ENCODE measurements around the gene RFTN1. TPM values are rescaled to one million over a fixed set of nuclear protein-coding genes. Genes with fewer than 3 reads are reported as not detected.
A peak's percentile ranks its signal among the peaks of the same experiment; 100 is the strongest.

Gene RFTN1
- total RNA-seq, 3 donors from 2014 or later (not counting 1 experiment from before 2014, with no cell fraction given), result 112 to 135 (median 115) TPM

DNA sequence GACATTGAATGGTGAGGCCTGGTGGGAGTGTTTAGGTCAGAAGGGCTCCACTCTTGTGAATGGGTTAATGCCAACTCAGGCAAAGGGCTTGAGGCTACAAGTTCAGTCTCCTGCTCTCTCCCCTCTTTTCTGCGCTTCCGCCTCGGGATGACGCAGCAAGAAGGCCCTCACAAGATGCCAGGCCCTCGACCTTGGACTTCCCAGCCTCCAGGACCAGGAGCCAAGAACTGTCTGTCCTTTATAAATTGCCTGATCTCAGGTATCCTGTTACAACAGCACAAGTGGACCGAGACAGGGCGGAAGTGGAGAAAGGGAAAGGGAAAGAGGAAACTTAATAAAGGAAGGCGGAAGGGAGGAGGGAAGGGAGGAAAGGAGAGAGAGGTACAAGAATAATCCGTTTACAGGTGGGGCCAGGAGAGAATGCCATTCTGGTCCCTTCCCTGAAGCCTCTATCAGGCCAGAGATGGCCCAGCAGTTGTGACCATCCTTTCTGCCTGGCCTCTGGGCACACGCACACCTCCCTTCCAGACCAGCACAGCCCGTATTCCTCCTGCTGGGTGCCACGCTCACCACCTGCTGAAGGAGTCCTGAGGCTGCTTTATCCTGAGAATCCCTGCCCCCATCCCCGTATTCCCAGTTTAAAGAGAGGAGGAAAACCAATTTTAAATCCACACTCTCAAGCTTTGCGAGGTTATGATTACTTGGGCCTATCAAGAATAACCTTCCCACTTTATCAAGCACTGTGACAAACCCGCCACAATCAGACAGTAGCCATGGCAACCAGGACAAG lies 184.3 kb downstream of the RFTN1 start:
- peaks cover 46% of the 10 kb centered on the region for H3K36me3 ChIP-seq (ENCODE audit: control insufficient read depth, insufficient read depth, low read length)
- intact Hi-C loops (cut with micrococcal nuclease), result no loop called here
- no peaks in the 10 kb centered on the region for H3K4me1 ChIP-seq (ENCODE audit: control insufficient read depth, insufficient read depth, low read length)
- TF ChIP-seq, protein P1, sequence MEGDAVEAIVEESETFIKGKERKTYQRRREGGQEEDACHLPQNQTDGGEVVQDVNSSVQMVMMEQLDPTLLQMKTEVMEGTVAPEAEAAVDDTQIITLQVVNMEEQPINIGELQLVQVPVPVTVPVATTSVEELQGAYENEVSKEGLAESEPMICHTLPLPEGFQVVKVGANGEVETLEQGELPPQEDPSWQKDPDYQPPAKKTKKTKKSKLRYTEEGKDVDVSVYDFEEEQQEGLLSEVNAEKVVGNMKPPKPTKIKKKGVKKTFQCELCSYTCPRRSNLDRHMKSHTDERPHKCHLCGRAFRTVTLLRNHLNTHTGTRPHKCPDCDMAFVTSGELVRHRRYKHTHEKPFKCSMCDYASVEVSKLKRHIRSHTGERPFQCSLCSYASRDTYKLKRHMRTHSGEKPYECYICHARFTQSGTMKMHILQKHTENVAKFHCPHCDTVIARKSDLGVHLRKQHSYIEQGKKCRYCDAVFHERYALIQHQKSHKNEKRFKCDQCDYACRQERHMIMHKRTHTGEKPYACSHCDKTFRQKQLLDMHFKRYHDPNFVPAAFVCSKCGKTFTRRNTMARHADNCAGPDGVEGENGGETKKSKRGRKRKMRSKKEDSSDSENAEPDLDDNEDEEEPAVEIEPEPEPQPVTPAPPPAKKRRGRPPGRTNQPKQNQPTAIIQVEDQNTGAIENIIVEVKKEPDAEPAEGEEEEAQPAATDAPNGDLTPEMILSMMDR (IDR thresholded peaks at IDR 0.05), result no peak
- H3K27me3 Mint-ChIP-seq (ENCODE audit: low read depth in 2 of 2), result no peaks in the 10 kb centered on the region
- H3K4me1 Mint-ChIP-seq, result peaks cover 9 to 27% of the 10 kb centered on the region in 2 donors
- no peak for ATAC-seq
- WGBS (ENCODE audit: insufficient coverage), result 90% methylated on average over 14 of the region's 15 CpGs
- no peak overlapping the region for H3K4me3 ChIP-seq (ENCODE audit: low read length)
- H3K27me3 ChIP-seq (ENCODE audit: control insufficient read depth, insufficient read depth, low read length), result no peaks in the 10 kb centered on the region
- H3K9me3 Mint-ChIP-seq, result peaks cover 5 to 7% of the 10 kb centered on the region in 2 donors
- H3K36me3 Mint-ChIP-seq, result peaks cover 28% of the 10 kb centered on the region
- no peak overlapping the region for H3K27ac ChIP-seq (ENCODE audit: low read length)
- peak in 1 of 2 donors; percentile 4 for DNase-seq
- H3K27ac Mint-ChIP-seq, result peak overlapping the region in 1 of 2 donors; percentile 26
- peaks cover 3% of the 10 kb centered on the region for H3K9me3 ChIP-seq (ENCODE audit: control insufficient read depth, insufficient read depth, low read length)
- H3K4me3 Mint-ChIP-seq, result no peak overlapping the region

DNA sequence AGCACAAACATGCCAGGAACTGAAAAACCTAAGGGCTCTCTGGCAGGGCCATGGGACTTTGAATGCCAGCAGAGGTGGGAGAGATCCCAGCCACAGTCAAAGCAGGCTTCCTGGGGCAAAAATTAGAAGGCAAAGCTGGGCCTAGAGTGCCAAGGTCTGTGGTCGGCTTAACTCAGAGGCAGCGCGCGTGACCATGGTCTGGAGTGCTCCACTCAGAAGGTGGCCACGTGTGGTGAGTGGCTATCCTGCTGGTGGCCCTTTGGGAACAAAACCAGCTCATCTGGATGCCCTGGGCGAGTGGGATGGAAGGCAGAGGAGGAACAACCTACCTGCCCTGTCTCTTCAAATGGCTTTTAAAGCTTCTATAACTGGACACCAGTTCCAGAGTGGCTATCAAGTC lies 185.4 kb downstream of the RFTN1 start:
- Mint-ChIP-seq H3K9me3 (peaks cover 5 to 7% of the 10 kb centered on the region in 2 donors), H3K4me1 (peaks cover 9 to 26% of the 10 kb centered on the region in 2 donors), H3K4me3 (no peak overlapping the region), H3K27me3 (ENCODE audit: low read depth in 2 of 2) (no peaks in the 10 kb centered on the region), H3K27ac (peak overlapping the region in 1 of 2 donors; percentile 16), H3K36me3 (peaks cover 28% of the 10 kb centered on the region)
- DNase-seq, result peak in 1 of 2 donors; percentile 3
- ATAC-seq, result no peak
- Histone ChIP-seq H3K36me3 (ENCODE audit: control insufficient read depth, insufficient read depth, low read length) (peaks cover 51% of the 10 kb centered on the region), H3K4me1 (ENCODE audit: control insufficient read depth, insufficient read depth, low read length) (no peaks in the 10 kb centered on the region), H3K27me3 (ENCODE audit: control insufficient read depth, insufficient read depth, low read length) (no peaks in the 10 kb centered on the region), H3K9me3 (ENCODE audit: control insufficient read depth, insufficient read depth, low read length) (peaks cover 3% of the 10 kb centered on the region), H3K4me3 (ENCODE audit: low read length) (no peak overlapping the region), H3K27ac (ENCODE audit: low read length) (no peak overlapping the region)
- intact Hi-C loops (cut with micrococcal nuclease), result no loop called here
- TF ChIP-seq, protein P1 (IDR thresholded peaks at IDR 0.05), result no peak
- WGBS (ENCODE audit: insufficient coverage), result 95% methylated on average over 6 of the region's 6 CpGs

DNA sequence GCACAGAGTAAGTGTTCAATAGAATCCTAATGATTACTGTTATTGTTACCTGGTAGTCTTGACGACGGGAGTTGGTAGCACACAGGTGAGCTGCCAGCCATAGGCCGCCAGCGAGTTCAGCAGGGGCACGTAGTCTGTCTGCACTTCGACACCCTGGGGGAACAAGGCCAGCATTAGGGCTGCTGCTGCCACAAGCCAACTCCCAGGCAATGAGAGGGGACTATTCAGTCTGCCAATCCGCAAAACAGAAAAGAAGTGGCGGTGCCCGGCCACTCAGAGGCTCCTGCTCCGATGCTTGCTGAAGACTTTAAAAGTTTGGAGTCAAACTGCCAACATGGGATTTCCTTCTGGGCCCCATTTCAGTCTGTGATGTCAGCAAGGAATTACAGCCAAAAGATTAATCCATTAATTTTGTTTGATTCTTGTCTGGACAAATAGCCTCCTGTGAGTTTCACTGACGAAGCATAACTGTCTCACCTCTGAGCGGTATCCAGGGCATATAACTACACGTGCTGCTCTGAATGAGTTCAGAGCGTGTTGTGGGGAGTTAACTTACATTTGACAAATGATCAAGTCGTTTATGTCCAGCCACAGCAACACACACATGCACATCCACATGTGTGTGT lies 186.7 kb downstream of the RFTN1 start:
- no peak for ATAC-seq
- H3K36me3 Mint-ChIP-seq, result peaks cover 16% of the 10 kb centered on the region
- Histone ChIP-seq H3K9me3 (ENCODE audit: control insufficient read depth, insufficient read depth, low read length) (peaks cover 3% of the 10 kb centered on the region), H3K27ac (ENCODE audit: low read length) (no peak overlapping the region), H3K36me3 (ENCODE audit: control insufficient read depth, insufficient read depth, low read length) (peaks cover 59% of the 10 kb centered on the region), H3K27me3 (ENCODE audit: control insufficient read depth, insufficient read depth, low read length) (no peaks in the 10 kb centered on the region), H3K4me1 (ENCODE audit: control insufficient read depth, insufficient read depth, low read length) (no peaks in the 10 kb centered on the region), H3K4me3 (ENCODE audit: low read length) (no peak overlapping the region)
- TF ChIP-seq, protein P1 (IDR thresholded peaks at IDR 0.05), result no peak
- no peaks in the 10 kb centered on the region for H3K27me3 Mint-ChIP-seq (ENCODE audit: low read depth in 2 of 2)
- H3K27ac Mint-ChIP-seq, result no peak overlapping the region
- 96% methylated on average over 15 of the region's 15 CpGs for WGBS (ENCODE audit: insufficient coverage)
- peaks cover 5 to 14% of the 10 kb centered on the region in 2 donors for H3K4me1 Mint-ChIP-seq
- peak in 1 of 2 donors; percentile 3 for DNase-seq
- no peak overlapping the region for H3K4me3 Mint-ChIP-seq
- H3K9me3 Mint-ChIP-seq, result peaks cover 3 to 4% of the 10 kb centered on the region in 2 donors
- intact Hi-C loops (cut with micrococcal nuclease), result no loop called here
